ENCODE data around the gene SERPINB6.
A peak's percentile ranks its signal among the peaks of the same experiment; 100 is the strongest.
"Not testable (repeated sequence)": the region's sequence is repeated elsewhere in the genome, so short reads cannot be mapped to it uniquely, and the experiment has no call there.

Gene SERPINB6

GRCh38 chr6:2958331-2958711, 13.0 kb downstream of the SERPINB6 start:
- no peak for DNase-seq (ENCODE audit: low spot score)

- no peak for DNase-seq (ENCODE audit: low spot score)
Observed at GRCh38 chr6:2957696-2958330, 13.6 kb downstream of the SERPINB6 start.

- no peak for DNase-seq (ENCODE audit: low spot score)
Observed at GRCh38 chr6:2956930-2957685, 14.3 kb downstream of the SERPINB6 start.

- no peak for DNase-seq (ENCODE audit: low spot score)
Observed at GRCh38 chr6:2953098-2953497, 18.3 kb downstream of the SERPINB6 start.

GRCh38 chr6:2952557-2953095, 18.7 kb downstream of the SERPINB6 start:
- DNase-seq (ENCODE audit: low spot score): peak; percentile 65

- DNase-seq (ENCODE audit: low spot score): no peak
Observed at GRCh38 chr6:2951728-2952127, 19.6 kb downstream of the SERPINB6 start.

- DNase-seq (ENCODE audit: low spot score): no peak
Observed at GRCh38 chr6:2950713-2951112, 20.7 kb downstream of the SERPINB6 start.

- DNase-seq (ENCODE audit: low spot score): no peak
Observed at GRCh38 chr6:2949536-2950083, 21.8 kb downstream of the SERPINB6 start.

- no peak for DNase-seq (ENCODE audit: low spot score)
Observed at GRCh38 chr6:2949121-2949520, 22.2 kb downstream of the SERPINB6 start.

- DNase-seq (ENCODE audit: low spot score): no peak
Observed at GRCh38 chr6:2948228-2949025, 22.9 kb downstream of the SERPINB6 start.

GRCh38 chr6:2947445-2947844, 23.9 kb downstream of the SERPINB6 start:
- DNase-seq (ENCODE audit: low spot score): no peak

GRCh38 chr6:2945153-2945452, 26.3 kb downstream of the SERPINB6 start:
- DNase-seq (ENCODE audit: low spot score): no peak

- no peak for DNase-seq (ENCODE audit: low spot score)
Observed at GRCh38 chr6:2944405-2945152, 26.8 kb downstream of the SERPINB6 start.

GRCh38 chr6:2943564-2943955, 27.8 kb downstream of the SERPINB6 start:
- no peak for DNase-seq (ENCODE audit: low spot score)

GRCh38 chr6:2942914-2943563, 28.3 kb downstream of the SERPINB6 start:
- DNase-seq (ENCODE audit: low spot score): no peak

- DNase-seq (ENCODE audit: low spot score): not testable (repeated sequence)
Observed at GRCh38 chr6:2942116-2942515, 29.3 kb downstream of the SERPINB6 start.

- DNase-seq (ENCODE audit: low spot score): no peak
Observed at GRCh38 chr6:2940851-2941250, 30.5 kb downstream of the SERPINB6 start.

- no peak for DNase-seq (ENCODE audit: low spot score)
Observed at GRCh38 chr6:2940010-2940850, 31.1 kb downstream of the SERPINB6 start.

- DNase-seq (ENCODE audit: low spot score): no peak
Observed at GRCh38 chr6:2939315-2940009, 31.9 kb downstream of the SERPINB6 start.

- DNase-seq (ENCODE audit: low spot score): peak; percentile 92
Observed at GRCh38 chr6:2938632-2939083, 32.7 kb downstream of the SERPINB6 start.
